ENCODE results near the gene SMAD6.
"Not testable (repeated sequence)": the region's sequence is repeated elsewhere in the genome, so short reads cannot be mapped to it uniquely, and the experiment has no call there.

Gene SMAD6

DNA sequence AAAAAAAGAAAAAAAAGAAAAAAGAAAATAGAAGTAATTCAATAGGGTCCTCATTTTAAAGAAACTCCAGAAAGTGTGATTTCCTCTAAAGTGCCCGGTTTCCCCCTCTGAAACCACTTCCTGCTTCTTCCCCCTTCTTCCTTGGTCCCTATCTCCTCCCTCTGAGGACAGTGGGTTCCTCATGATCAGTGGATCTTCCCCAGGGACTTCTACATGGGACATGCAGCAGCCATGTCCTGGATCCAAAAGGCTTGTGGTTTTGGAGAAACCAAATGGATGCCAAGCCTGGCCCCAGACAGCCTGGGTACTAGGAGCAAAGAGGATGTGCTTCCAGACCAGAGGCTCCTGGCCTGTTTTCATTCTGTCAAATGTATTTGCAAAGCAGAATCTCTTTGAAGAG, 26.6 kb upstream of the SMAD6 start:
- no peak for DNase-seq

- DNase-seq, result no peak
Measured at GRCh38 chr15:66677336-66677735, 24.7 kb upstream of the SMAD6 start.

- no peak for DNase-seq
Measured at GRCh38 chr15:66679061-66679656, 22.9 kb upstream of the SMAD6 start.

DNA sequence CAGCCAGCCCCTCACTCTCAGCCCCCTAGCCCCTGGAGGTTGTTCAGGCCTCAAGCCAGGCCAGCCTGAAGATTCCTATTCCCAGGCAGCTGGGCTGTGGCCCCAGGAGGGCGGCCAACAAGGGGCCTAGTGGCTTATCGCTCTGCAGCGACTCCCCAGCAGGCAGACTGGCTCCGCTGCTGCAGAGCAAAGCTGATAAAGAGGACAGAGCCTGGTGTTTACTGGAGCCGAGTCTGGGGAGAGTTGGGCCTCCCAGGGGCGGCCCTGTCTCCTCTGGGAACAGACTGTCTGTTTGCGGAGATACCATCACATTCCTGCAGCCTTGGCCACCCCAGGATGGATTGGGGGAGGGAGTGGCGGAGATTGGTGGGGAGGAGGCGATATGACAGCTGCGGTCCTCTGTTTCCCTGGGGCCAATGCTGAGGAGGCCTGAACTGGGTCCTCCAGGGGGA, 22.4 kb upstream of the SMAD6 start:
- no peak for DNase-seq

DNA sequence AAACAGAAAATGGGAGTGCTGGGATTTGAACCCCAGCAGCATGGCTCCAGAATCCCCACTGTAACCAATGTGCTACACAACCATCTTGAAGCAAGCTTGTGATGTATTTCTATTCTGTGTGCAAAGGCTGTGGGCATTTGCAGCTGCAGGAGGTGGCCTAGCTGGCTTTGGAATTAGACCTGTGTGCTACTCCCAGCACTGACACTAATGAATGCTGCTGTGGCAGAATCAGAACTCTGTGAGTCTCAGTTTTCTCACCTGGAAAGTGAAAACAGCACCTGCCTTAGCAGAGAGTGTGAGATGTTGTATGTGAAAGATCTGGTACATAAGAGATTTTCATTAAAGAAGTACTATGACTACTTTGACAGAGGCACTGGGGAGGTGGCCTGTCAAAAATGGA, 21.5 kb upstream of the SMAD6 start:
- DNase-seq, result no peak

DNA sequence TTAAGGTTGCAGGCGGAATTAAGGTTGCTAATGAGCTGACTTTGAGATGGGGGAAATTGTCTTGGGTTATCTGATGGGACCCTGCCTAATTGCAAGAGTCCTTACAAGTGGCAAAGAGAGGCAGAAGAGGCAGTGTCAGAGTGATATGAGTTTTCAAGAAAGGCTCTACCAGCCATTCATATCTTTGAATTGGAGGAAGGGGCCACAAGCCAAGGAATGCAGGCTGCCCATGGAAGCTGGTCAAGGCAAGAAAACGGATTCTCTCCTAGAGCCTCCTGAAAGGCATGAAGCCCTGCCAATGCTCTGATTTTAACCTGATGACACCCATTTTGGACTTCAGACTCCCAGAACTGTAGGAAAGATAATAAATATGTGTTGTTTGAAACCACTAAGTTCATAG, 20.6 kb upstream of the SMAD6 start:
- no peak for DNase-seq

- no peak for DNase-seq
Measured at GRCh38 chr15:66682246-66682645, 19.8 kb upstream of the SMAD6 start.

DNA sequence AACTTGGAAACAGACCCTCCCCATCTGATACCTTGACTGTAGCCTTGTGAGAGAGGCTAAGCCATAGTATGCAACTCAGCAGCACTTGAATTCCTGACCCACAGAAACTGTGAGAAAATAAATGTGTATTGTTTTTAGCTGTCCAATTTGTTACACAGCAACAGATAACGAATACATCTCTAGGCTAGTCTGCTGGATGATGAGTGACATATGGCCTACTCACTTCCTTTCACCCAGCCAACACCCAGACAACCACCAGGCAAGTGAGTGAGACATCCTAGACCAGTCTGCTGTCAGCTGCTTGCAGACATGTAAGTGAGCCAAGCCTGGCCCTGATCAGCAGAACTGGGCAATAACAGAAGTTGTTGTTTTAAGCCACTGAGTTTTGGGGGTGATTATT, 19.2 kb upstream of the SMAD6 start:
- DNase-seq, result no peak

DNA sequence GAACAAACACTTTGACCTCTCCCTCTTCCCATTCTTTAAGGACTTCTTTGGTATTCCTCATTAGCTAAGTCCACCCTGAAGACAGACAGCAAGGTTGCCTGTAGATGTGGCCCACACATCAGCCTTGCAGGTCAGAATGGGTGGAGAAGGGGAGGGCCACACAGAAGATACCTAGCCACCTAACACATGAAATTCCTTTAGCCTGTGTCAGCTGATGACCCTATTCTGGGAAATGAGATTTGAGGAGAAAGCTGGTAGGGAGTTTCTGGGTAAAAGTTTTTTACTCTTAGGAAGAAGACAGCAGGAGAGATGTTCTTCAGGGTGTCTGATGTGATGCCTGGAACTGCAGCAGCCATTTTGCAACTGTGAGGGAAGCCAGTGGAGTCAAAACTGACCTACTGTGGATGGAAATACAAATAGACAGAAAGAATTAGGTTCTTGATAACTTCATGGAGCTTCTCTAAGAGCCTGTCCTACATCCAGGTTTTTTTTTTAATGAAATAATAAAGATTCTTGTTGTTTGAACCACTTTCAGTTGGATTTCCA, 17.8 kb upstream of the SMAD6 start:
- DNase-seq, result no peak

GRCh38 chr15:66685638-66686150, 16.3 kb upstream of the SMAD6 start:
- DNase-seq, result no peak

GRCh38 chr15:66690912-66691311, 11.1 kb upstream of the SMAD6 start:
- not testable (repeated sequence) for DNase-seq

- no peak for DNase-seq
Measured at GRCh38 chr15:66691727-66692126, 10.3 kb upstream of the SMAD6 start.

- DNase-seq, result no peak
Measured at GRCh38 chr15:66692391-66692790, 9.6 kb upstream of the SMAD6 start.

- DNase-seq, result no peak
Measured at GRCh38 chr15:66692808-66693596, 9.0 kb upstream of the SMAD6 start.

- no peak for DNase-seq
Measured at GRCh38 chr15:66696770-66697169, 5.3 kb upstream of the SMAD6 start.

- DNase-seq, result peak in 29 of 51 donors; percentile 8 to 58 (median 29)
Measured at GRCh38 chr15:66698318-66698961, 3.6 kb upstream of the SMAD6 start.

GRCh38 chr15:66698971-66699370, 3.1 kb upstream of the SMAD6 start:
- DNase-seq, result no peak

DNA sequence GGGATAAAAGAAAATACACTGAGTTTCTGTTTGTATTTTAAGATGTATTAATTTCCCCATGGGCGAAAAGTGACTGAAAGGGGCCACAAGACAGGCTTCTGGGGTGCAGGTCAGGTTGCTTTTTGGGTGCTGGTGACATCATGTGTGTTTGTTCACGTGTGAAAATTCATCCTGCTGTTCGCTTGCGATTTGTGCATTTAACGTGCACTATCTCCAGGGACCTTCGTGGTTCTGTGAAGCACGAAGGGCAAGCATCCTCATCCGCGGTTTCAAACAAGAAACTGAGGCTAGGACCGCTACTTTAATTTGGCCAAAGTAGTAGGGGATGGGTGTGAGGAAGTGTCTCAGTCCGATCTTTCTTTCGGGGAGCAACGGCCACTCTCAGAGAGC, 1.6 kb upstream of the SMAD6 start:
- DNase-seq, result no peak

- DNase-seq, result peak in 50 of 51 donors; percentile 11 to 95 (median 76)
Measured at GRCh38 chr15:66700802-66701421, 1.1 kb upstream of the SMAD6 start.

- DNase-seq, result peak in 8 of 51 donors; percentile 42 to 81 (median 62)
Measured at GRCh38 chr15:66701422-66702034, 508 bp upstream of the SMAD6 start.
